IMR-90 (cell line): ENCODE data around the gene ITGA6.

ENCODE experiments used
- BHLHE40 ChIP-seq: fragments of 150-350 bp; IDR thresholded peaks from 2 replicates; pipeline ENCODE4 v1.6.1; 2016; ENCODE audit warnings: mild to moderate bottlenecking, low read depth, low read length
- CEBPB ChIP-seq: IDR thresholded peaks from 2 replicates; pipeline ENCODE4 v1.6.1; 2012; ENCODE audit warnings: low read depth, low read length, improper control_type of control experiment
- CHD1 ChIP-seq: IDR thresholded peaks from 2 replicates; pipeline ENCODE4 v1.6.1; 2012; ENCODE audit warnings: low read depth, low read length, improper control_type of control experiment
- FOS ChIP-seq: fragments of 150-350 bp; IDR thresholded peaks from 2 replicates; pipeline ENCODE4 v1.6.1; 2016; ENCODE audit warnings: low read depth, low read length
- MAZ ChIP-seq: IDR thresholded peaks from 2 replicates; pipeline ENCODE4 v1.6.1; 2012; ENCODE audit warnings: low read depth, mild to moderate bottlenecking, low read length, improper control_type of control experiment, moderate library complexity, borderline replicate concordance
- NFE2L2 ChIP-seq: fragments of 150-350 bp; IDR thresholded peaks from 2 replicates; pipeline ENCODE4 v1.6.1; 2016; ENCODE audit warnings: low read depth, mild to moderate bottlenecking, low read length
- POLR2A ChIP-seq: IDR thresholded peaks from 2 replicates; pipeline ENCODE4 v1.6.1; 2012; ENCODE audit warnings: mild to moderate bottlenecking, low read depth, low read length
- RAD21 ChIP-seq: IDR thresholded peaks from 2 replicates; pipeline ENCODE4 v1.6.1; 2012; ENCODE audit warnings: low read length, improper control_type of control experiment
- RCOR1 ChIP-seq: IDR thresholded peaks from 2 replicates; pipeline ENCODE4 v1.6.1; 2012; ENCODE audit warnings: mild to moderate bottlenecking, low read length, improper control_type of control experiment; ENCODE audit not compliant: insufficient replicate concordance
- RFX5 ChIP-seq: IDR thresholded peaks from 2 replicates; pipeline ENCODE4 v1.8.0; 2012; ENCODE audit warnings: low read depth, mild to moderate bottlenecking, low read length, moderate library complexity
- TF ChIP-seq, protein P1 (sequence below): conservative IDR thresholded peaks from 2 replicates; pipeline ENCODE4 v1.5.1; 2012; ENCODE audit warnings: mild to moderate bottlenecking, low read depth, low read length, improper control_type of control experiment
- TF ChIP-seq, protein P2 (sequence below): fragments of 150-350 bp; IDR thresholded peaks from 2 replicates; pipeline ENCODE4 v1.6.1; 2016; ENCODE audit warnings: low read depth, mild to moderate bottlenecking, low read length, moderate library complexity, borderline replicate concordance

DNA sequence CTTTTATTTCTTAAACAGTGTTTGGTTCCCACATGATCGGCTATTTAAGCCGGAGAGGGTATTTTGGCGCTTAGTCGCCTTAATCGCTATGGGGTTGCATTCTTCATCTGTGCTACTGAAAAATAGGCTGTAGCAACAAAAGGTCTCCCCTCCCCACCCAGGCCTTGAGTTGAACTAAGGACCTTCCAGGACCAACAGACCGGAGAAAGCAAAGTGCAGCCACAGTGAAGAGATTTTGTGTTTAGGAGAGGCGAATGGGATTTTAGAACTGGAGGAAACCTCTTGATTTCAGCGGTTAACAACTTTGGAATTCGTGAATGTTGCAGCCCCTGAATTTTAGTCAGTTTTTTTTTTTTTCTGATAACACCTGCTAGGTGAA lies 1.4 kb downstream of the ITGA6 start:
- TF ChIP-seq CEBPB, result no peak
- TF ChIP-seq POLR2A, result no peak
- TF ChIP-seq, protein P1, sequence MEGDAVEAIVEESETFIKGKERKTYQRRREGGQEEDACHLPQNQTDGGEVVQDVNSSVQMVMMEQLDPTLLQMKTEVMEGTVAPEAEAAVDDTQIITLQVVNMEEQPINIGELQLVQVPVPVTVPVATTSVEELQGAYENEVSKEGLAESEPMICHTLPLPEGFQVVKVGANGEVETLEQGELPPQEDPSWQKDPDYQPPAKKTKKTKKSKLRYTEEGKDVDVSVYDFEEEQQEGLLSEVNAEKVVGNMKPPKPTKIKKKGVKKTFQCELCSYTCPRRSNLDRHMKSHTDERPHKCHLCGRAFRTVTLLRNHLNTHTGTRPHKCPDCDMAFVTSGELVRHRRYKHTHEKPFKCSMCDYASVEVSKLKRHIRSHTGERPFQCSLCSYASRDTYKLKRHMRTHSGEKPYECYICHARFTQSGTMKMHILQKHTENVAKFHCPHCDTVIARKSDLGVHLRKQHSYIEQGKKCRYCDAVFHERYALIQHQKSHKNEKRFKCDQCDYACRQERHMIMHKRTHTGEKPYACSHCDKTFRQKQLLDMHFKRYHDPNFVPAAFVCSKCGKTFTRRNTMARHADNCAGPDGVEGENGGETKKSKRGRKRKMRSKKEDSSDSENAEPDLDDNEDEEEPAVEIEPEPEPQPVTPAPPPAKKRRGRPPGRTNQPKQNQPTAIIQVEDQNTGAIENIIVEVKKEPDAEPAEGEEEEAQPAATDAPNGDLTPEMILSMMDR, result no peak
- no peak for TF ChIP-seq CHD1
- TF ChIP-seq BHLHE40, result no peak
- no peak for TF ChIP-seq MAZ
- no peak for TF ChIP-seq RAD21
- TF ChIP-seq RFX5, result no peak
- TF ChIP-seq, protein P2, sequence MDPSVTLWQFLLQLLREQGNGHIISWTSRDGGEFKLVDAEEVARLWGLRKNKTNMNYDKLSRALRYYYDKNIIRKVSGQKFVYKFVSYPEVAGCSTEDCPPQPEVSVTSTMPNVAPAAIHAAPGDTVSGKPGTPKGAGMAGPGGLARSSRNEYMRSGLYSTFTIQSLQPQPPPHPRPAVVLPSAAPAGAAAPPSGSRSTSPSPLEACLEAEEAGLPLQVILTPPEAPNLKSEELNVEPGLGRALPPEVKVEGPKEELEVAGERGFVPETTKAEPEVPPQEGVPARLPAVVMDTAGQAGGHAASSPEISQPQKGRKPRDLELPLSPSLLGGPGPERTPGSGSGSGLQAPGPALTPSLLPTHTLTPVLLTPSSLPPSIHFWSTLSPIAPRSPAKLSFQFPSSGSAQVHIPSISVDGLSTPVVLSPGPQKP, result no peak
- TF ChIP-seq RCOR1, result no peak
- no peak for TF ChIP-seq NFE2L2
- no peak for TF ChIP-seq FOS
